Measurements from ENCODE around the gene CPN2. TPM values are rescaled to one million over a fixed set of nuclear protein-coding genes. Genes with fewer than 3 reads are reported as not detected.
A peak's percentile ranks its signal among the peaks of the same experiment; 100 is the strongest.

CPN2 gene
- total and polyA plus RNA-seq, 2 donors (not counting 1 experiment from before 2014, with no cell fraction given): not detected

DNA sequence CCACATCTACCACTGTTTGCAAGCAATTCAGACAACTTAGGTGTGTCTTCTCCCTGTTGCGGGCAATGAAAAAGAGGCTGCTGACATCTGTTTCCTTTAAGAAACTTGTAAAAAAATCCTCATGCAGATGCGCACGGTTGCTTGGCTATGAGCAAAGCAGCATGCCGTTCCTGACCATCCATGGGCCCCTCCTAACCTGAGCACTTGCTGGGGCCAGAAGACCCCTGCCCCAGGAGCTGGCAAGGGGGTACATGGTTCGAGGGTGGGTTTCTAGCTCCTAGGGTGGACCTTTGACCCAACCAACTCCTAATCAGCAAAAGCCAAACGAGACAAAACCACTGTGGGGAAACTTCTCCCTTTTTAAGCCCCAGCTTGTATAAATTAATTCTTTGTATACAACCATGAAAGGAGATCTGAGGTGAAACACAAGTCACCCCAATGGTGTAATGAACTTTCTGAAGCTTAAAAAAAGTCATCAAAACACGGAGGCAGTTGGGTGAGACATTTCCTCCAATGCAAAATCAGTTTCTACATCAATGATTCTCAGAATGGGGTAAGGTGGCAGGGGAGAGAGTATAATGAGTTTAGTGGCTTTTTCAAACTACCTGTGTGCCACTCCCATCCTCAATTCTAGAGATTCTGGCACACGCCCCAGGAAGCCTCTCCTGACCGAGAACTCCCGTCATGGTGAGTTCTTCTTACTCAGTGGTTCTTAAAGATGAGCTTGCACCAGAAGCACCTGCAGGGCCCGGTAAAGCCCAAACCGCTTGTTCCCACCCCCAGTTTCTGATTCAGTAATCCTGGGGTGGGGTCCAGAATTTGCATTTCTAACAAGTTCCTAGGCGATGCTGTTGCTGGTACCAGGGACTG, 44.1 kb downstream of the CPN2 start:
- TF ChIP-seq, protein P1, sequence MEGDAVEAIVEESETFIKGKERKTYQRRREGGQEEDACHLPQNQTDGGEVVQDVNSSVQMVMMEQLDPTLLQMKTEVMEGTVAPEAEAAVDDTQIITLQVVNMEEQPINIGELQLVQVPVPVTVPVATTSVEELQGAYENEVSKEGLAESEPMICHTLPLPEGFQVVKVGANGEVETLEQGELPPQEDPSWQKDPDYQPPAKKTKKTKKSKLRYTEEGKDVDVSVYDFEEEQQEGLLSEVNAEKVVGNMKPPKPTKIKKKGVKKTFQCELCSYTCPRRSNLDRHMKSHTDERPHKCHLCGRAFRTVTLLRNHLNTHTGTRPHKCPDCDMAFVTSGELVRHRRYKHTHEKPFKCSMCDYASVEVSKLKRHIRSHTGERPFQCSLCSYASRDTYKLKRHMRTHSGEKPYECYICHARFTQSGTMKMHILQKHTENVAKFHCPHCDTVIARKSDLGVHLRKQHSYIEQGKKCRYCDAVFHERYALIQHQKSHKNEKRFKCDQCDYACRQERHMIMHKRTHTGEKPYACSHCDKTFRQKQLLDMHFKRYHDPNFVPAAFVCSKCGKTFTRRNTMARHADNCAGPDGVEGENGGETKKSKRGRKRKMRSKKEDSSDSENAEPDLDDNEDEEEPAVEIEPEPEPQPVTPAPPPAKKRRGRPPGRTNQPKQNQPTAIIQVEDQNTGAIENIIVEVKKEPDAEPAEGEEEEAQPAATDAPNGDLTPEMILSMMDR (IDR thresholded peaks at IDR 0.05): no peak
- TF ChIP-seq EZH2 (IDR thresholded peaks at IDR 0.05; ENCODE audit: borderline replicate concordance, insufficient read depth, low read depth, low read length, poor library complexity, severe bottlenecking): no peak
- WGBS (ENCODE audit: insufficient coverage): 0% methylated on average over 6 of the region's 13 CpGs
- Histone ChIP-seq H3K4me3 (ENCODE audit: control extremely low read depth in 1 of 5, extremely low read depth in 1 of 5, insufficient read depth in 1 of 5, low read depth in 2 of 5, low read length in 4 of 5) (peak overlapping the region in 4 of 5 experiments; percentile 9 to 57 (median 22)), H3K9me3 (ENCODE audit: control extremely low read depth in 1 of 3, control insufficient read depth in 2 of 3, insufficient read depth in 1 of 3, low read length in 2 of 3) (peaks cover 0 to 17% (median 6%) of the 10 kb centered on the region in 3 donors), H4K20me1 (ENCODE audit: control insufficient read depth, insufficient read depth, low read length, poor library complexity, severe bottlenecking) (peaks cover 5% of the 10 kb centered on the region), H3K36me3 (replicated peaks in 1 of 2; ENCODE audit: control extremely low read depth in 1 of 2, control insufficient read depth in 1 of 2, extremely low read depth in 1 of 2, insufficient read depth in 2 of 2, low read length in 1 of 2) (no peaks in the 10 kb centered on the region), H3K79me2 (ENCODE audit: control insufficient read depth, insufficient read depth, low read length) (no peaks in the 10 kb centered on the region), H3K27ac (ENCODE audit: low read length in 2 of 2) (peak overlapping the region; percentile 95 to 98), H3K27me3 (replicated peaks in 1 of 4; ENCODE audit: control extremely low read depth in 1 of 4, control insufficient read depth in 3 of 4, insufficient read depth in 4 of 4, low read length in 3 of 4) (peaks cover 0 to 7% (median 2%) of the 10 kb centered on the region in 4 experiments), H3K4me2 (replicated peaks; ENCODE audit: low read depth, low read length, poor library complexity, severe bottlenecking) (peak overlapping the region; percentile 92), H2AFZ (ENCODE audit: insufficient read depth, low read depth, low read length, poor library complexity, severe bottlenecking) (no peak overlapping the region), H3K9ac (ENCODE audit: low read length) (peak overlapping the region; percentile 51), H3K4me1 (ENCODE audit: control insufficient read depth in 2 of 2, insufficient read depth in 2 of 2, low read length in 2 of 2) (peaks cover 50 to 61% of the 10 kb centered on the region in 2 donors)
- Mint-ChIP-seq H3K9me3 (ENCODE audit: insufficient read depth) (no peaks in the 10 kb centered on the region), H3K4me1 (peaks cover 53% of the 10 kb centered on the region), H3K27ac (peak overlapping the region; percentile 91), H3K4me3 (peak overlapping the region; percentile 71), H3K27me3 (peaks cover 9% of the 10 kb centered on the region)
- ATAC-seq (ENCODE audit: low read depth) (peak; percentile 68), DNase-seq (peak; percentile 89)
- intact Hi-C loops (cut with micrococcal nuclease): loop anchor here (1.0 to 10.0 kb wide), 7 partner anchors 8 to 432 kb away; no protein-coding TSS in a partner anchor
- ChIA-PET POLR2A (interaction anchor here (0.6 to 1.7 kb wide), 7 partner anchors 9 to 205 kb away, joined by 3 to 13 read pairs (median 3); partner anchors contain the start of gene HES1), CTCF (interaction anchor here (0.6 to 4.1 kb wide), 8 partner anchors 9 to 641 kb away, joined by 3 to 47 read pairs (median 6); partner anchors contain the start of gene HES1)
